Measurements from ENCODE around the gene ELMO1.

Gene ELMO1

GRCh38 chr7:37216156-37216852 lies 232.4 kb downstream of the ELMO1 start:
- no peak for DNase-seq (ENCODE audit: low spot score)

GRCh38 chr7:37215290-37215923 lies 233.3 kb downstream of the ELMO1 start:
- DNase-seq (ENCODE audit: low spot score), result no peak

GRCh38 chr7:37212556-37212955 lies 236.1 kb downstream of the ELMO1 start:
- DNase-seq (ENCODE audit: low spot score), result no peak

GRCh38 chr7:37212051-37212450 lies 236.6 kb downstream of the ELMO1 start:
- no peak for DNase-seq (ENCODE audit: low spot score)

- DNase-seq (ENCODE audit: low spot score), result no peak
Observed at GRCh38 chr7:37211097-37211880, 237.4 kb downstream of the ELMO1 start.

- no peak for DNase-seq (ENCODE audit: low spot score)
Observed at GRCh38 chr7:37209195-37209594, 239.5 kb downstream of the ELMO1 start.

- peak; percentile 45 for DNase-seq (ENCODE audit: low spot score)
Observed at GRCh38 chr7:37208528-37208927, 240.1 kb downstream of the ELMO1 start.

GRCh38 chr7:37206192-37206591 lies 242.5 kb downstream of the ELMO1 start:
- DNase-seq (ENCODE audit: low spot score), result no peak

GRCh38 chr7:37205451-37205850 lies 243.2 kb downstream of the ELMO1 start:
- no peak for DNase-seq (ENCODE audit: low spot score)

GRCh38 chr7:37201876-37202198 lies 246.8 kb downstream of the ELMO1 start:
- no peak for DNase-seq (ENCODE audit: low spot score)

GRCh38 chr7:37201003-37201875 lies 247.4 kb downstream of the ELMO1 start:
- DNase-seq (ENCODE audit: low spot score), result peak; percentile 49

- peak; percentile 72 for DNase-seq (ENCODE audit: low spot score)
Observed at GRCh38 chr7:37198906-37199485, 249.7 kb downstream of the ELMO1 start.

- DNase-seq (ENCODE audit: low spot score), result no peak
Observed at GRCh38 chr7:37198041-37198905, 250.4 kb downstream of the ELMO1 start.

- DNase-seq (ENCODE audit: low spot score), result no peak
Observed at GRCh38 chr7:37197108-37197507, 251.6 kb downstream of the ELMO1 start.

GRCh38 chr7:37196676-37197075 lies 252.0 kb downstream of the ELMO1 start:
- DNase-seq (ENCODE audit: low spot score), result no peak

GRCh38 chr7:37195388-37195787 lies 253.3 kb downstream of the ELMO1 start:
- no peak for DNase-seq (ENCODE audit: low spot score)

GRCh38 chr7:37194943-37195342 lies 253.7 kb downstream of the ELMO1 start:
- no peak for DNase-seq (ENCODE audit: low spot score)

GRCh38 chr7:37193775-37194135 lies 254.9 kb downstream of the ELMO1 start:
- DNase-seq (ENCODE audit: low spot score), result no peak

- DNase-seq (ENCODE audit: low spot score), result no peak
Observed at GRCh38 chr7:37193087-37193774, 255.4 kb downstream of the ELMO1 start.

- DNase-seq (ENCODE audit: low spot score), result no peak
Observed at GRCh38 chr7:37191797-37192196, 256.9 kb downstream of the ELMO1 start.
